ENCODE data around the gene LHX6.

The LHX6 gene

DNA sequence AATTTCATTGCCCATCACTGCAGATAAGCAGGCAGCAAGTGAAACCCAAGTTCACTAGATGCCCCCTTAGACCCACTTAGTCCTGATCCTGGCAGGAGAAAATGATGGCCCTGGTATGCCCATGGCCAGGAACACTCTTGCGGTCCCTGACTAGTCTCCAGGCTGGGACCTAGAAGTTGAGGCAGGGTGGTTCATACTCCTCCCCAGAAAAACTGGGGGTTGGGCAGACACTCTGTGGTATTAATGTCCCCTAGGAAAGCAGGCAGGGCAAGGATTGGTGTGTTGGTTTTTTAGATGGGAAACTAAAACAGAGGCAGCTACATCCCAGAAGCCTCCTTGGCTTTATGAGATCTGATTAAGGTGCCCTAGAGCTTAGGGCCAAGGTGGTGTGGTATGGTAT, 13.1 kb downstream of the LHX6 start:
- DNase-seq: no peak

DNA sequence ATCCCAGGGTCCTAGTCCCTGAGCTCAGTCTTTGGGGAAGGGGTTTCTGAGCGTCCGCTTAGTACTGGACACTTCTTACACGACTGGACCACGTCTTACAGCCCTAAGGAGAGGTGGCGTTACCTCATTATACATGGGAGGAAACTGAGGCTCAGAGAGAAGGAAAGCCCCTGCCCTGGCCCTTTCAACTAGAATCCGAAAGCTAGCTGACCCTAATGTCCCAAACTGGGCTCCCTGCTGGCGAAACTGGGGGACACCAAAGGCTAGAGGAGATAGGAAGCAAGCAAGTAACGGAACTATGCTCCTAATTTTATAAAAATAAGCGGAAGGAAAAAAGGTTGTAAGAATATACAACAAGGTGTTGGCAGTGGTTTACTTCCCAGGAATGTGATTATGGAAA, 14.2 kb downstream of the LHX6 start:
- DNase-seq: no peak

DNA sequence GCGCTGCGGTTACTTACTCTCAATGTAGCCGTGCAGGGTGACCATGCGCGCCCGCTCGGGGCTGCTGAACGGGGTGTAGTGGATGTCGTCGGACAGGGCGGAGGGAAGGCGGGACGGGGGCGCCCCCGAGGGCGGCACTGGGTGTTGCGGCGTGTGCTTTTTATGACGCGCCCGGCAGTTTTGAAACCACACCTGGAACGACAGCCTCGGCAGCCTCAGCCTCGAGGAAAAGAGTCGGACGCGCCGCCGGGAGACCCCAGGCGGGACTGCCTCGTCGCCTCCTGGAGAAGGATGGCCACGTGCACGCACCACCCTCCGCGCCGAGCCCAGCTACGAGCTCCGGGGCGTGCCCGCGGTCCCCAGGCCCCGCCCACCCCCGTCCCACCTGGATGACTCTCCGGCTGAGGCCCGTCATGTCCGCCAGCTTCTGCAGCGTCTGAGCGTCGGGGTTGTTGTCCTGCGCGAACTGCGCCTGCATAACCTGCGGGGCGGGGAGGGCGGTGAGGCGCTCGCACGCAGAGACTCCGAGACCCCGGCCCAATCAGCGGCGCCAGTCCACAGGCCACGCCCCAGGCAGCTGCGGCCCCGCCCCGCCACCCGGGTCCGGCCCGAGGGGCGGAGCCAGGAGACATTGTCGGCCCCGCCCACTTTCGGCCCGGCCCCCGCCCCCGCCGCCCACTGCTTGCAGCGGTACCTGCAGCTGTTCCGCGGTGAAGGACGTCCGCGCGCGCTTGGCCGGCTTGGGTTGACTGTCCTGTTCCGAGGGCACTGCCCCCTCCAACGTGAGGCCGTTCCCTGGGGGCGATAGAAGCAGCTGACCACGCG, 15.0 kb downstream of the LHX6 start:
- no peak for DNase-seq

- no peak for DNase-seq
Measured at GRCh38 chr9:122213102-122213588, 15.6 kb downstream of the LHX6 start.

DNA sequence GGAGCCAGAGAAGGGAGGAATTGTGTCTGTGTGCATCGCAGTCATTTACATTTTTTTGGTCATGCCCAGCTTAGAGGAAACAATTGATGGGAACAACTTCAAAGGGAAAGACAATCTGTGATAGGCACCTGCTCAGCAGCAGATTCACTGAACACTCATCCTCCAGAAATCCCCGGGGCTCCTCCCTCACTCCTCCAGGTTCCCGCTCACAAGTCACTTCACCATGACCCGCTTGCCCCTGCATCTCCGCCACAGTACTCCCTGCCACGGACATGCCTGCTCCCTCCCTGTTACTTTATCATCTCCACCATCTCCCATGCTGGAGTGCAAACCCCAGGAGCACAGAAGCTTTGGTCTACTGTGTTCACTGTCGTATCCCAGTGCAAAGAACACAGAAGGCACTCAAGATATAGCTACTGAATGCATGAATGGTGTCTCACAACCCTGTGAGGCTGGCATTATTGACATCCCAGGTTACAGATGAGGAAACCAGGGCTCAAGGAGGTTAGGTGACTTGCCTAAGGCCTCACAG, 16.2 kb downstream of the LHX6 start:
- no peak for DNase-seq

- no peak for DNase-seq
Measured at GRCh38 chr9:122209451-122209850, 19.3 kb downstream of the LHX6 start.

GRCh38 chr9:122207096-122207495, 21.7 kb downstream of the LHX6 start:
- no peak for DNase-seq

- no peak for DNase-seq
Measured at GRCh38 chr9:122206118-122207046, 22.4 kb downstream of the LHX6 start.

DNA sequence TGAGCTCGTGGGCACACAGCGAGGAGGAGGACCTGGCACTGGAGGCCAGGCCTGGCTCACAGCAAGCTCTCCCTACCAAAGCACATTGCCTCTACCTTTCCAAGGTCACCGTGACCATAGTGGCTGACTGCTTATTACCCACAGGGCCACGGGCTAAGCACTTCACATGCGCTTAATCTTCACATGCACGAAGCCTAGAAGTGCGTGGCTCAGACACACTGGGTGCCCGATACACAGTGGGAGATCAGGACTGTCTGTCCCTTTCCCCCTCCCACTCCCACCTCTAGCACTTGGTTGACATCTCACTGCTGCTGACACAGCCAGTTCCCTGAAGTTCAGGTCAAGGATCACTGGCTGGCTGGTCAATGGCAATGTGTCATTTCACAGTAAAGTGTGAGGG, 23.6 kb downstream of the LHX6 start:
- no peak for DNase-seq

DNA sequence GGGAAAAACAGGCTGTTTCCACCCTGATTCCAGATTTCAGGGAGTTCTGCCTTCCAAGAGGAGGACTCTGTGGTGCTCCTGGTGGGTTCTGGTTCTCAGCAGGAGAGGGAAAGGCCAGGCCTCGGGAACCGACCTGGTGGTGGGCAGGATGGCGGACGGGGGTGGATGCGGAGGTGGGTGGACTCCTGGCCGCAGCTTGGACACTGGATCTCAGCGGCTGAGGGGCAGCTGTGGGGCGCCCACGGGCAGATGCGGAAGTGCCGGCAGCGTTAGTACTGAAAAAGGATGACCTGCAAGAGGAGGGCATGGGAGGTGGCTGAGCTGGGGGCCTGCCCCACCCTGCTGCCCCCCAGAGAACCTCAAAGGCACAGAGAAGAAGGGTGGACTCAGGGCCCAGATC, 24.3 kb downstream of the LHX6 start:
- DNase-seq: no peak

DNA sequence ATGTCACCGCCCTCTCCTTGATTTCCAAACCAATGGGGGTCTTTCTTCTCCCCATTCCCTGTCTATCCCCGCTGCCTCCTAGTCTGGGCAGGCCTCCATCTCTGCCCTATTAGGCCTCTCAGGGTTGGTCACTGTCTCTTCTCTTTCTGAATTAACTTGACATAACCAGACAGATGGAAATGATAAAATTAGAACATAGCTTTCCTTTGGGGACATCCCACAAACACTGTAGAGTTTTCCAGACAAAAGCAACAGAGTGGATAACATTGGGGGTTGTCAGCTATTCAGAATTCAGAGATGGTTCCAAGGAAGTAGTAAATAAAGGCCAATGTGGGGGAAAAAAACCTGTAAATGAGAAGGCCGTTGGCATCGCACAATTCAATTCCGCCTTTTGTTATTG, 24.7 kb downstream of the LHX6 start:
- no peak for DNase-seq

- DNase-seq: no peak
Measured at GRCh38 chr9:122202111-122202510, 26.6 kb downstream of the LHX6 start.

GRCh38 chr9:122201641-122202040, 27.1 kb downstream of the LHX6 start:
- no peak for DNase-seq

DNA sequence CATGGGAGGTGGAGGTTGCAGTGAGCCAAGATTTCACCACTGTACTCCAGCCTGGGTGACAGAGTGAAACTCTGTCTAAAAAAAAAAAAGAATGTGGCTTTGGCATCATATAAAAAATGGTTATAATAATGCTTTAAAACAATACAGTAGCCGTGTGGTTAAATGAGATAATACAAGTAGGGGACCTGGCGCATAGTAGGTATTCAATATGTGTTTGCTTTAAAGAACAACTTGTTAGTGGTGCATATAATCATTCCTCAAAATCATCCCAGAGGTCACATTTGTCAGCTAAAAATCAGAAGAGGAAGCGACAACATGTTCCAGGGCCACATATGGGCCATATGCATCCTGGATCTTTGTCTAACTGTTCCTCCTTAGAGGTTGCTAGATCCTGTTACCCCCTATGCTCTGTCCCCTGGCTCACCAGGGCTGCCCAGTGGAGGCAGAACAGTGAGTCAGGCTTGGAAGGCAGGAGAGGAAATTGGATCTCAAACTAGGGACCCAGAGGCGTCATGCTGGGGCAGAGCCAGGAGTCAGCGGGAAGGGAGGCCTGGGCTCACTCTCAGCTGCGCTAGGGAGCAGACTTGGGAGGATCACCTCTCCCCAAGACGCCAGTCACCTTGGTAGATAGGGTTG, 27.7 kb downstream of the LHX6 start:
- no peak for DNase-seq

DNA sequence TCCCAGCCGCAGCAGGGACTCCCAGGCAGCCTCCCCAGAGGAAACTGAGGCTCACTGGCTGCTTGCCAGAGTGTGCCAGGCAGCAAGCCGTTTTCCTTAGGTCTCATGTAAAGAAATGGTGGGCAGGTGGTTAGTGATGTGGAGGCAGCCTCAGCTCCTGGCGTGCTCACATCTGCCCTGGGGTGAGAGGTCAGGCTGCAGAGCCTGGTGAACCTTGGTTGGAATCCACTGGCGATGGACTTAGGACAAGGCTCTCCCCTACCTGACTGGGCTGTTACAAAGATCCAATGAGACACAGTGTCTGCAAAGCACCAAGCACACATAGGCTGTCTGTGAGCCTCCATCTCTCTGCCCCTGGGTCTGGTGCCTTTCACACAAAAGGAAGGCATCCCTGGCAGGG, 30.9 kb downstream of the LHX6 start:
- no peak for DNase-seq

GRCh38 chr9:122197426-122197825, 31.3 kb downstream of the LHX6 start:
- DNase-seq: no peak

DNA sequence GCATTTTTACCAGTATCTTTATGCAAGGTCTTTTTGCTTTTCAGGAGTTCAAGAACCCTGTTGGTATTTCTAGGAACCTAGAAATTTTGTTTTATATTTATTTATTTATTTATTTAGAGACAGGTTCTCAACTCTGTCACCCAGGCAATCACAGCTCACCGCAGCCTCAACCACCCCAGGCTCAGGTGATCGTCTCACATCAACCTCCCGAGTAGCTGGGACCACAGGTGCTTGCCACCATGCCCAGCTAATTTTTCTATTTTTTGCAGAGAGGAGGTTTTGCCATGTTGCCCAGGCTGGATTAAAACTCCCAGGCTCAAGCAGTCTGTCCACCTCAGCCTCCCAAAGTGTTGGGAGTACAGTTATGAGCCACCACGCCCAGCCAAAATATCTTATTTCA, 32.9 kb downstream of the LHX6 start:
- no peak for DNase-seq

DNA sequence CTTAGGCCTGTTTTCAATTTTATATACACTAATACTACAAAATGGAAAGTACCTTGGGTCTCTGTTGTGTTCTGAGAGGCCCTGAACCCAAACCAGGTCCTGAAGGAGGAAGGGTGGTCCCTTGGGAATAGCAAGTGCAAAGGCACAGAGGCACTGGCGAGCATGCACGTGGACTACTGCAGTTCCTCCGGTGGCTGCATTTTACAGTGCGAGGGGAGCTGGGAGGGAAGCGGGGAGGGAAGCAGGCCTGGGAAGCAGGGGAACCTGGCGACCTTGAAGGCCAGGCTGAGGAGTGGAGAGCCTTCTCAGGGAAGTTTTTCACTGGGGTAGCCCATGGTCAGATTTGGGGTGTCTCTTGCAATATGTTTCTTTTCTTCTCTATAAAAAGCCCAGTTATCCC, 35.1 kb downstream of the LHX6 start:
- DNase-seq: no peak

DNA sequence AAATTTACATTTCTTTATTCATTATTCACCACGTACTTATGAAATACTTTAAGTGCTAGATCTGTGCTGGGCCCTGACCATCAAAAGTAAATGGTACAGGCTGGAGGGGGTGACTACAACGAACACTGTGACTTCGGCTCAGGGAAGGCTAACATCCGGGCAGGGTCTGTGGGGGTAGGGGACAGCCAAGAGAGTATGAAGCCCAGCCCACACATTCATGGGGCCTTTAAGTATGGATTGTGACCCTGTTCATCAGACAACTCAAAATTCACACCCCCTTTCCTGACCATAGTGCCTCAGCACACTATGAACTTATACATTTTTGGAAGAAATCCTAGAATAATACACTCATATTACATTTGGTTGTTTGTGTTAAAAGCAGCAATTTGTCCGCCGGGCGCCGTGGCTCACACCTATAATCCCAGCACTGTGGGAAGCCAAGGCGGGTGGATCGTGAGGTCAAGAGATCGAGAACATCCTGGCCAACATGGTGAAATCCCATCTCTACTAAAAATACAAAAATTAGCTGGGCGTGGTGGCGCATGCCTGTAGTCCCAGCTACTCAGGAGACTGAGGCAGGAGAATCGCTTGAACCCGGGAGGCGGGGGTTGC, 35.7 kb downstream of the LHX6 start:
- no peak for DNase-seq

DNA sequence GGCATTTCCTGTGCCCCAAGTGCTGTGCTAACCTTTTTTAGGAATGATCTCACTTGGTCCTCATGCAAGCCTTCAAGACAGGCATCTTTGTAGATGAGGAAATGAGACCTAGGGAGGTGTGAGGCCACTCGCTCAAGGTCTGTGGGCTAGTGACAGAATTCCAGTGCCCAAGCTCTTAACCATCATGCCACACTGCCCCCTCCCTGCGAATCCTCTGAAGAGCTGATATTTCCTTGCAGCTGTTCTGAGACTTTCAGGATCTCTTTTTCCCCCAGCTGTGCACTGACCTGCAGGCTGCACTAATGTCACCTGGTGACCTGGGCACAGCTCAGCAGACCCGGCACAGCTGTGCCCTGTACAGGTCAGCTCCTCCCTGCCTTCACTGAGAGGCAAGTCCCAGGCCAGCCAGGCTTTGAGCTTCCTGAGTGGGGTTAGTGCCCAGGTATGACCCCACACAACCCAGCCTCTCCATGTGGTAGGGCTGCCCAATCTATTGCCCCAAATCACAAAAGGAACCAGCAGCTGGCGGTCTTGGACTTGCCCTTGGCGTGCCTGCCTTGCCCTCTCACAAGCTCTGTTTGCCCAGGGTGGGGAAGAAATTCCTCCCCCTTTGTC, 36.4 kb downstream of the LHX6 start:
- DNase-seq: no peak

GRCh38 chr9:122191584-122191983, 37.2 kb downstream of the LHX6 start:
- DNase-seq: no peak

Data from suppressor macrophage treated with lipopolysaccharide for 4 hours (primary cell).